Endothelial cell of umbilical vein (primary cell): ENCODE data around the gene IER3.

Experiments
- CTCF ChIP-seq, 2 donors: IDR thresholded peaks; 1 replicate in 1 of 2; 2 replicates in 1 of 2; pipeline ENCODE4 v1.5.1; 2011; ENCODE audit warnings: low read length in 2 of 2, mild to moderate bottlenecking in 2 of 2, moderate library complexity in 2 of 2, control low read depth in 1 of 2, inconsistent platforms in 1 of 2, low read depth in 1 of 2; ENCODE audit not compliant: insufficient read depth in 1 of 2; ENCODE audit errors: extremely low read depth in 1 of 2
- GATA2 ChIP-seq: IDR thresholded peaks from 2 replicates; pipeline ENCODE4 v1.7.0; 2011; ENCODE audit warnings: low read depth, mild to moderate bottlenecking, moderate library complexity, mixed read lengths, low read length; ENCODE audit not compliant: insufficient read length, insufficient read depth
- POLR2AphosphoS5 ChIP-seq: IDR thresholded peaks from 2 replicates; pipeline ENCODE4 v1.6.1; 2012; ENCODE audit warnings: low read depth, mild to moderate bottlenecking, control low read depth, low read length, moderate library complexity; ENCODE audit not compliant: insufficient read depth

- no peak for TF ChIP-seq CTCF (IDR thresholded peaks at IDR 0.05; ENCODE audit: extremely low read depth in 1 of 2, insufficient read depth in 1 of 2, low read depth in 1 of 2, low read length in 2 of 2)
- TF ChIP-seq POLR2AphosphoS5, result no peak
- TF ChIP-seq GATA2, result no peak
Measured at GRCh38 chr6:30741063-30741779, 3.1 kb downstream of the IER3 start.
